NOMO-1 (cell line): ENCODE data around the gene DLG2.

Experiments
- DNase-seq, 2 experiments: peaks; one replicate each; lab custom pipeline; 2025; ENCODE audit not compliant: unreplicated experiment in 2 of 2; lab: John Stamatoyannopoulos, UW

The DLG2 gene

DNA sequence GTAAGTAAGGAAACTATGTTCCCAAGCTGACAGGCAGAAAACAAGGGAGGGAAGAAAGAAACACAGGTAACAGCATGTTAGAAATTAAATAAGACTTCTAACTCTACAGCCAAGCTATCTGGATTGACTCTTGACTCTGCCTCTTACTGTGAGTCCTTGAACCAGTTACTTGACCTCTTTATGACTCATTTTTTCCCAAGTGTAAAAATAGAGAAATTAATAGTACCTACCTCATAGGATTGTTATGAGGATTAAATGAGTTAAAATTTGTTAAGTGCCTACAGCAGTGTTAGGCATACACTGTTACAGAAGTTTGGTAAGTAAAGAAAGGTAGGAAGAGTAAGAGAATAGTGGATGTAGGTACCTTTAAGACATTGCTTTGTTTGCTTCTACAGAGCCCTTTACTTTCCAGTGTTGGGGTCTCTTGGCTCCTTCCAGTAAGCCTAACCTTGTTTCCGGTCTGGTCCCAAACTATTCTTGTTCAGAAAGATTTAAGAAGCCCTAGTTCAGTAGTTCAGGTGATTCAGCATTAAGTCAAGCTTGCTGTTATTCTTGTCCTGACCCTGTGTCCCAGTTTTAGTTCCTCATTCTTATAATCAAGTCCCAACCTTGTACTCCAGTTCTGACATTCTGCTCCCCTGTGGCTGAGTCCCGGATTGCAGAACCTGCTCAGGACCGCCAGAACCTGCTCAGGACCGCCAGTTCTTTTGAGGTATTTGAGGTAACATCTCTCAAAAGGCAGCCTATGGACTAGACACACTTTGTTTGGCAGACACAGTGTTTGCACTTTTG lies 1377.6 kb downstream of the DLG2 start:
- DNase-seq, result peak in 1 of 2 experiments; percentile 32

DNA sequence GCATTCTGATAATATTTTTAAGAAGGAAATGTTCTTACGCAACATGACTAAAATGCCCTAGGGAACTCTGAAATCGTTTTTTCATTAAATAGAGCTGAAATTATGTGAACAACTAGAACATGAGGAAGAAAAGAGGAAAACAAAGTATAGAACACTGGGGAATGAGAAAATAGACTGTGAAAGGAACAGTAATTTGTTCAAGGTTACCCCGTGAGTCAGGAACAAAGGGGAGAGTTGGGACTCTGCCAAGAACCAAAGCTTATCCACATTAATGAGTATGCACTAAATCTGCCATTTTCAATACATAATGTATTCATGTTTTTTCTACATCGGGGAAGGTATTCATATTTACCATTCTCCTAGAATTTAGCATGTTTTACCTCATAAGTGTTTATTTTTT lies 1379.2 kb downstream of the DLG2 start:
- no peak for DNase-seq

DNA sequence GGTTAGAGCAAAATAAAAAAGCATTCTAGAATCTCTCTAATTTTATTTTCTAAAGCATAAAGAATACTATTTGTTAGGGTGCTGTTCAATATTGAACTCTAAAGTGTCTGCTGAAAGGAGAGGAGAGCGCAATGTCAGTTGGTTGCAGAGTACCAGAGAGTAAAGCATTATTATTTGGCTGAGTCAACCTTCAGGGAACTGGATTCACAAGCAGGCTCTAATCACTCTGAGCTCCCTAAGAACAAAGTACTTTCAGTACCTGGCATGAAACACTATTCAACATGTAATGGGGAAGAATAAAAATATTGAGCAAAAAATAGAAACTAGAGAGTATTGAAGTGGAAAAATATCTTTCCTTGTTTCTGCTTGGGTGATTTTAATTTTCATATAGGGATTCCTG lies 1380.0 kb downstream of the DLG2 start:
- DNase-seq, result no peak

DNA sequence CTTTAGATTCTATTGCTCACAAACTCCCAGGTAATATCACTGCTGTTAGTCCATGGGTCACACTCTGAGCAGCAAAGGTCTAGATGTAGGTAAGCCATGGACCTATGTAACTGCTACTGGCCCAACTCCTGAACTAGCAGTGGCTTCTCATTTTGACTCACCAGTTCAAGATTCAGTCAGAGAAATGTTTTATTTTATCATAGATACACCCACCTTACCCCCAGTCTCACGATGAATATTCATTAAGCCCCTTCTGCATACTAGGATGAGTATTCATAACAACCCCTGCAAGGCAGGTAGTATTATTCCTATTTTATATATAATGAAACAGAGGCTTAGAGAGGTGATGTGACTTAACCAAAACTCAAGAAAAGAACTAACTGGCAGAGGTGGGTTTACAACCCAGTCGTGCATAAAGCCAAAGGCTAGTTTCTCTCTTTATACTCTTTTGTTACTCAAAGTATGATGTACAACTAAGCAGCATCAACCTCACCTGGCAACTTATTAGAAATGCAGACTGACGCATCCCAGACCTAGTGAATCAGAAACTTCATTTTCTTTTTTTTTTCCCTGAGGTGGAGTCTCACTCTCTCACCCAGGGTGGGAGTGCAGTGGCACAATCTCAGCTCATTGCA lies 1383.4 kb downstream of the DLG2 start:
- no peak for DNase-seq

DNA sequence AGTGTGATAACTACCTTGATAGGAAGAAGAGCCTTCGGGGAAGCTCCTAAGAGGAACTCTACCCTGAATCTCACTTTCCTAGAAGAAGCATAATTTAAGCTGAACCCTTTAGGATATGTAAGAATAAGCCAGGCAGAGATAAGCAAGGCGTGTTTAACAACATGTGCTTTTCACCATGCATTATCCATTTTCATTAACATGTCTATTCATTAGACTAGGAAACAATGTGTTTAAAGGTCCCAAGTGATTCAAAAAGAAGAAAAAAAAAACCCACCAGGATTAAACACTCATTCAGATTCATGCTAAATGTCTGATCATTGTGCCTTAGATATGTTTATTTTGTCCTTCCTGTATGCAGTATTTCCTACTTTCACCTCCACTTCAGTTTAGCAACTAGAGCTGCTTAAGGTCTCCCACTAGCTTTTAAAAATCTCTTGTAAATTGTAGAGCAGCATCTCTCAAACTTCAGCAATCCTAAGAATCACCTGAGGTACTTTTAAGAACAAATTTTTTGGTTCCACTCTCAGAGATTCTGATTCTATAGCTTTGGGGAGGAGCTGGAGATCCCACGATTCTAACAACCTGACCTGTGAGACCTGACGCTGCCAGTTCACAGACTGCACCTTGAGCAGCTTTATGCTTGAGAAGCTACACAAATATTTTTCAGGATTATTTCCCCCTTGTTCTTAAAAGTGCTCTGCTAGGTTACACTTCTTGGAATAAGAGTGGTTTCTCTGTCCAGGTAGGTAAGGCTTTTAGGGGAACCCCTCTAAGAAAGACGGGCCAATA lies 1385.6 kb downstream of the DLG2 start:
- DNase-seq, result no peak

DNA sequence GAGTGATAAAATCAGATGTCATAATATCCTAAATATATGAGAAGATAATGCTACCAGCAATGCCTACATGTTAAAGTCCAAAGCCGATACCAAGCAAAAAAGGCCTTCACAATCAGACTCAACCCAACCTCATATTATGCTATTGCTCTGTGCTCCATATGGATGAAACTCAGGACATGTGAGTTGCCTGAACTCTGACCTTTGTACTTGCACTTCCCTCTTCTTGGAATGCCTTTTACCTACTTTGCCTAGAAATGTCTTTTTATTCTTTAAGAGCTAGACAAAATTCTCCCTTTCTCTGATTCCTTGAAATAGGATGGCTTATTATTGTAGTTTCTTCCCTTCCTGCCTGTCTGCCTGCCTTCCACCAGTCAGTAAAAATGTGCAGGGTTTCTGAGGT lies 1386.3 kb downstream of the DLG2 start:
- no peak for DNase-seq

DNA sequence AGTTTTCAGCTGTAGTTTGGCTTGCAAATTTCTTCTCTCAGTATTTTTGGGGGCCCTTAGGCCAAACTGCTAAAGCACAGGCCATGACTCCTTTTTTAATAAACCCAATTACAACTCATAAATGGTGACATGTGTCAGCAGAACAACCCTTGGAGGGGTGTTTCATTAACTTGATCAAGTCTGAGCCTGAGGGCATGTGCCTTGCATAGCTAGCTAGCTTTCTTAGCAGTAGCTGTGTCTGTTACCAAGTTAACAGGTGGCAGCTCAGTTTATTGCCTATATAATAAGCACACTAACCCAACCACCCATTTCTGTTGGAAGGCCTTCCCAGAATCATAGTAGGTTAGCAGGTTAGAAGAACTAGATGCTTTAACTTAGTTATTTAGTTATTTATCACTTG lies 1390.7 kb downstream of the DLG2 start:
- no peak for DNase-seq

DNA sequence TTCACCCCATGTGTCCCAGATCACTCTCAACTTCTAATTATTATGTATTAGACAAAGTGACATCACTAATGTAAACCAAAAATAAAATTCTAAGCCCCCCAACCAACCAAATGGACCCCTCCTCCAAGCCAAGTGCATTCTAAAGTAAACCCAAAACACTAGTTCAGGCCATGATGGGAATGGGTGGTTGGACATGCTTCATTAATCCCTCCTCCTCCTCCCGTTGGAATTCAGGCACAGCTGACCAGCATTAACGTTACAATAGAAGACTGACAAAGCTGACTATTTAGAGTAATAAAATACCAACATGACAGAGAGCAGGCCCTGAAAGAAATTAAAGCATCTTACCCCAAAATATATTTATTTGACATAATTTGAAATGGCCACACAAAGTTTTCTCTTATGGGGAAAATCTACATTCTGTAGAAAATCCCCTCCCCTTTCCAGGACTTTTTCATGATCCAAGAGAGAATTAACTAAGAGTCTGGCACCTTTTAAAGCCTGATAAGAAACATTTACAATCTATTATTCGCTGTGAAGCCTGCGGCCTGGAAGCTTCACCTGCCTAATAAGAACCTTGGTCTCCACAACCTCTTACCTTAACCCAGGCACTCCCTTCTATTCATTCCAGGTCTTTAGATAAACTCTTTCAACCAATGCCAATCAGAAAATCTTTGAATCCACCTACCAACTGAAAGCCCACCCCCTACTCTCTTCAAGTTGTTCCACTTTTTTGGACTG lies 1392.5 kb downstream of the DLG2 start:
- DNase-seq, result no peak

DNA sequence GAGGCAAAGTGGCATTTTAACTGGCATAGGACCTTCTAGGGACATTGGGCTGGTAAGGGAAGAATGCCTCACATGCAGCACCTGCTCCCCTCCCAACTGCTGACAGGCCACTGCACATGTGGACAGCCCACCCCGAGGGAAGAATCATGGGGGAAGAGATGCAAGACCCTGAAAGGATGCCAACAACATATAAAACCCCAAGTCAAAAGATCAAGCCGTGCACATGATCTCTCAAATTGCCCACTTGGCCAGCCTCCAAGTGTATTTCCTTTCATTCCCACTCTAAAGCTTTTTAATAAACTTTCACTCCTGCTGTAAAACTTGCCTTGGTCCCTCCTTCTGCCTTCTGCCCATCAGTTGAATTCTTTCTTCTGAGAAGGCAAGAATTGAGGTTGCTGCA lies 1393.1 kb downstream of the DLG2 start:
- no peak for DNase-seq

DNA sequence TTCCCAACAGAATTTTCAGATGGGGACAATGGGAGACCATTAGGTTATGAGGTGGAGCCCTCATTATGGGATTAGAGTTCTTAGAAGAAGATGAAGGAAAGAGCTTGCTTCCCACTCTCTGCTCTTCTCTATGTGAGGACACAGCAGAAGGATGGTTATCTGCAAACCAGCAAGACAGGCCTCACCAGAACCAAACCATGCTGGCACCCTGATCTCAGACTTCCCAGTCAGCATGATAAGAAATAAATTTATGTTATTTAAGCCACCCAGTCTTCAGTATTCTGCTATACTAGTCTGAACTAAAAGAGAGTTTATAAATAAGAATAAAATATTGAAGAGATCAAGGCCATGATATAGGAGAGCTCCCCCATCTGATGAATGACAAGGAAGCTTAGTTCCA lies 1394.6 kb downstream of the DLG2 start:
- DNase-seq, result no peak

DNA sequence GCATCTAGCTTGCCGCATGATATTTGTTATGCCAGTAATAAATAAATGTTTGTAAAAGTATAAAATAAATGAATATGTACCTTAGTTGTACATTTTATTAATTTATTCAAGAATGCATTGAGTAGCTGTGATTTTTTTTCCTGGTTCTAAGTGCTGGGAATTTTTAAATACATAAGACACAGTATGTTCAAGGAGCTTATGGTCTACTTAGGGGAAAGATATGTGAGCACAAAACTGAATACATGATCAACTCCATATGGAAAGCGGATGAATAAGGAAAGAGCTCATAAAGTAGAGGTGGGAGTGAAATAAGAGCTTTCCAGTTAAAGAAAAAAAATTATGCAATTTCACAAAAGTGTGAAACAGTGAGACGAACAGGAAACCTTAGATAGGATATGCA lies 1396.7 kb downstream of the DLG2 start:
- no peak for DNase-seq

DNA sequence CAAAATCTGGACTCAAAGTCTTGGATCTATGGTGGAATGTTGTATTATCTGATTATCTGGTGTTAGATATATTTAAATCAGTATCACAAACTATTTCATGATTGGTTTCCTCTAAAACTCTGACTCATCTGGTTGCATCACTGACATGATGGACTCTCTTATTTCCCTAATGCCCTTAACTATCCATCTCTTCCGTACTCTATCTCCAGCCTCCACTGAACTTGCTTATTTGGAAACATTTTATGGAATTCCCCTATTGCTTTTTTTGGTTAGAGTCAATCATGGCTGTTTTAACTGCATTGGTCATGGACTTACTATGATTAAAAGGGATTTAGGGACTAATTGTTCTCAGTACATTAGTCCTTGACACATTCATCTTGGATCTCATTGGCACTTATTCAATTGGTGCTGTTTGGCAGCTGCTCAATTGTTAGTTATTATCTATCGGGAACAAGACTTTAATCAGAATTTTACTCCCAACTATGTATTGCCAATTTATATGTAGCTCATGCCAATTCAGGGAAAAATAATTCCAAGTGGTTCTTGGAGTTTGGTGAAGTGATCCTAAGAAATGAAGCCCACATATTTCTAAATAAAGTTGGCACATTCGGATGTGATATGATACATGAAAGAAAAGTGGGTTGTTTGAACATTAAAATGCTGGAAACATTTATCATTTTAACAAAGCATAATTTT lies 1399.0 kb downstream of the DLG2 start:
- no peak for DNase-seq

DNA sequence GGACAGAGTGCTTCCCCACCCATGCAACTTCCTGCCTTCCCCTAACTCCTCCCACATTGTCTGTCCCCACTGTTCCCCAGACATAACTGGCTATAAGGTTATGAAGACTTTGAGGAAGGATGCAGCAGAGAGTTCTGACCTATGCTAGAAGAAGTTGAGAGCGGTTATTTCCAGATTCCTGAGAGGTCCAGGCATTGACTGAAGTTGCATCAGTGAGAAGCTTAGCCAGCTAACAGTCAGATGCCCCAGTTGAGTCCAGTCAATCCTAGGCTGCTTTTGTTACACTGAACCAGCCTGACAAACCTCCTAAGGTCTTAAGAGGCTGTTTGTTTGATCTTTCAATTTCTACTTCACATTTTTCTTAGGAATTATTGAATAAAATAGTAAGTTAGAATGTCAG lies 1403.1 kb downstream of the DLG2 start:
- no peak for DNase-seq

DNA sequence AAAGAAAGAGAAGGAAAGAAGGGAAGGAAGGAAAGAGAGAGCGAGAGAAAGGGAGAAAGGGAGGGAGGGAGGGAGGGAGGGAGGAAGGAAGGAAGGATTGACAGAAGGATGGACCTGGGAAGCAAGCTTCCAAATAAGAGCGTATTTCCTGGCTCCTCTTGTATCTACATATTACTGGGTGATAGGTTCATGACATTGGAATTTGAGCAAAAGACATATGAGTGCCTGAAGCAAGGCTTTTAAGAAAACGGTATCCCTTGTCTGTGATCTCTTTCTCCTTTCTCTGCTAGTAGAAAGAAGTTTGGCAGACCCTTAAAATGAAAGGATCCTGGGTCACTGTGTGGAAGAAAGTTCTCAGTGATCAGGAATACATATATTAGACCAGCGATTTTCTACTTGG lies 1408.8 kb downstream of the DLG2 start:
- DNase-seq, result no peak

DNA sequence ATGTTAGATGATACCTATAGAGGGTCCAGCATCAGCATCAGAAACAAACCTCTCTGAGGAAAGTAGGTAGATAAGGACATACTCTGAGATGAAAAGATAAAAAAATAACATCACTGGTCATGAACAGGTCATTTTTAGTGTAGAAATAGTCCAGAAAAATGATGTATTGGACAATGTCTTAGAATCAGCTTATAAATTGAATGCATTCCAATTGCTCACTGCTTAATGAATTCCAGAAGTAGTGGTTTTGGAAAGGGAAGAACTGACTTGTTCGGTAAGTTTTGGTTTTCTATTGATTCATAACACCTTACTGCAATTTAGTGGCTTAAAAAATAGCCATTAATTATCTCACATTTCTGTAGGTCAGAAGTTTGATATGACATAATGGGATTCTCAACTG lies 1411.5 kb downstream of the DLG2 start:
- no peak for DNase-seq

DNA sequence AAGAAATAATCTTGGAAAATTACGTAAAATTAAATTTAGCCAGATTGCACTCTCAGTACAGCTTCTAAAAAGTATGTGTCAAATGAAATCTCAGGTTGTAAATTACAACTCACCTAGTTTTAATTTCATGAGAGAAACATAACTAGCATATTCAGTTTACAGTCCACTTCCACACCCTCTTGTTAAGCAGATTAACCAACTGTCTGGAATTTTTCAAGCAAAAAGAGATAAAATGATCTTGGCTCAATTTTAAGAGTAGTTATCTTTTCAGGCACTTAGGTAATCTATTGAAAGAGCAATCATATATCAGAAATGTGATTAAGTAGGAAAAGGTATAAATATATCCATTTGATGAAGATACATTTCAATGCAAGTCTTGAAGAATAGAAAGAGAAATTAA lies 1412.6 kb downstream of the DLG2 start:
- no peak for DNase-seq

DNA sequence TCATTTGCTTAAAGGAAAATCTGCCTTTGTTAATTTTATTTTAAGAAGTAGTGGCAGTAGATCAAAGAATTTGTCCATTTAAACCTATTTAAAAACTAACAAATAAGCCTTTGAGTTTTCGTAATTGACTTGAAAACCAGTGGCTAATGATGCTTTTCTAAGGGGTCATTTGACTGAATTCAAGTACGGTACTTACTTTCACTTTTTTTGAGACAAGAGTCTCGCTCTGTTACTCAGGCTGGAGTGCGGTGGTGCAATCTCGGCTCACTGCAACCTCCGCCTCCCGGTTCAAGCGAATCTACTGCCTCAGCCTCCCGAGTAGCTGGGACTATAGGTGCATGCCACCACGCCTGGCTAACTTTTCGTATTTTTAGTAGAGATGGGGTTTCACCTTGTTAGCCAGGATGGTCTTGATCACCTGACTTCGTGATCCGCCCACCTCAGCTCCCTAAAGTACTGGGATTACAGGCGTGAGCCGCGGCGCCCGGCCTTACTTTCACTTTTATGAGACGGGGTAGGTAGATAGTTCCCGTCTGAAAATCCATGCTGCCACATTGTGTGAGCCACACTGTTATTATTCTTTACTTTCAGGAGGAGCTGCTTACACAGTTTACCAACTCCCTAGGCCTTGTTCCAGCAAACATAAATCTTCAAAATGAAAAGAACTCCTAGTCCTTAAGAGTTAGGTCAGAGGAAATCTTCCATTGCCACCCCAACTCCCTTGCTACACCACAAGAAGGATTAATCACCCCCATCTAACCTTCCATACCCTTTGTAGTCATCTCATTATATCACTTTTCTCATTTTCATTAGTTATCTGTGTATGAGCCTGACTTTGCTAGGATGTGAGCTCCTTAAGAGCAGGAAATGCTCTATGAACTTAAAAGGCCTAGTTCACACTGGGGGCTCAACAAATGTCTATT lies 1414.4 kb downstream of the DLG2 start:
- no peak for DNase-seq

DNA sequence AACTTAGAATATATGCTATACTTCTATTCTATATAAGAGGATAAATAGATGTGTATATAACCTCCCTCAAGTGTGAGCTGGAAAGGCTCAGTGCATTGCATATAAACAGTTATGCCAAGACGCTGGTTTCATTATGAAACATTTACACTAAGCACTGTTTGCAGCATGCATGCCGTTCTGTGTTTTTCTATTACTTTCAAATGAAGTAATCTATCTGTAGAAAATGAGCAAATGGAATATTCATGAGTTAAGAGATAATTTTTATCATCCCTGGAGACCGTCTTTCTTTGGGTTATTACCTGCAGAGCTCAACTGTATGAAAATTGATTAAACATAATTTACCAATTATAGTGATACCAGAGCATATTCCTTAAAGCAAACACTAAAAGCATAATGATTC lies 1415.2 kb downstream of the DLG2 start:
- no peak for DNase-seq

DNA sequence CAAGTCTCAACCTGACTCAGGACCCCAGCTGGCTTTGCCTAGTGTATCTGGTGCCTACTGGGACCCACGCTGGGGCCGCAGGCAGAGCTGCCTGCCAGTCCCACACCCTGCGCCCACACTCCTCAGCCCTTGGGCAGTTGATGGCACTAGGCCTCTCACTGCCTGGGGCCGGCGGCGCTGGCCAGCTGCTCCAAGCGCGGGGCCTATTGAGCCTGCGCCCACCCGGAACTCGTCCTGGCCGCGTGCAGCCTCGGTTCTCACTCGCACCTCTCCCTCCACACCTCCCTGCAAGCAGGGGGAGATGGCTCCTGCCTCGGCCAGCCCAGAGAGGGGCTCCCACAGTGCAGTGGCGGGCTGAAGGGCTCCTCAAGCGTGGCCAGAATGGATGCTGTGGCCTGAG lies 1432.4 kb downstream of the DLG2 start:
- DNase-seq, result no peak
